K562 (cell line): ENCODE data around the gene VPS33B. TPM values are rescaled to one million over a fixed set of nuclear protein-coding genes. Genes with fewer than 3 reads are reported as not detected.

Source experiments
- CBFB ChIP-seq: sonication (generic); formaldehyde crosslinking; IDR thresholded peaks from 2 replicates; pipeline ENCODE4 v1.4.0; 2020; ENCODE audit warnings: mild to moderate bottlenecking, missing genetic modification reagents
- CREBBP ChIP-seq: IDR thresholded peaks from one replicate; pipeline ENCODE4 v1.6.1; 2012; ENCODE audit warnings: low read depth, mild to moderate bottlenecking, control low read depth, inconsistent platforms, low read length
- E2F3 ChIP-seq: fragments of 250-450 bp; sonication (Bioruptor Pico); IDR thresholded peaks from 2 replicates; pipeline ENCODE4 v1.4.0; 2020; ENCODE audit warnings: mild to moderate bottlenecking
- FOXA3 ChIP-seq, 2 experiments: fragments of 450-650 bp in 1 of 2; sonication (generic) in 1 of 2; formaldehyde crosslinking; IDR thresholded peaks in 1 of 2; conservative IDR thresholded peaks in 1 of 2; 2 replicates each; pipeline versions ENCODE4 v1.4.0 to v1.8.0; 2020 to 2022; ENCODE audit warnings: mild to moderate bottlenecking in 2 of 2, missing genetic modification reagents in 1 of 2
- HMG20A ChIP-seq: fragments of 450-650 bp; formaldehyde crosslinking; conservative IDR thresholded peaks from 2 replicates; pipeline ENCODE4 v1.4.0; 2020; ENCODE audit warnings: mild to moderate bottlenecking, mixed read lengths
- NFIX ChIP-seq: fragments of 250-450 bp; sonication (Bioruptor Pico); IDR thresholded peaks from 2 replicates; pipeline ENCODE4 v1.4.0; 2020; ENCODE audit warnings: low read depth, mild to moderate bottlenecking, moderate library complexity
- POLR2B ChIP-seq: fragments of 450-650 bp; IDR thresholded peaks from 2 replicates; pipeline ENCODE4 v1.6.1; 2018; ENCODE audit warnings: low read depth; ENCODE audit not compliant: partially characterized antibody
- SAFB2 ChIP-seq: fragments of 200-400 bp; formaldehyde crosslinking; IDR thresholded peaks from 2 replicates; pipeline ENCODE4 v1.6.1; 2018; ENCODE audit warnings: borderline replicate concordance, low read length, low read depth, moderate library complexity; ENCODE audit not compliant: severe bottlenecking
- SIN3A ChIP-seq, 2 experiments: fragments of 150-350 bp in 1 of 2; IDR thresholded peaks; 2 replicates each; pipeline ENCODE4 v1.6.1; 2011 to 2016; ENCODE audit warnings: borderline replicate concordance in 2 of 2, low read depth in 2 of 2, low read length in 2 of 2, mild to moderate bottlenecking in 2 of 2, moderate library complexity in 2 of 2; ENCODE audit not compliant: control insufficient read depth in 1 of 2
- SIRT6 ChIP-seq: IDR thresholded peaks from one replicate; pipeline ENCODE4 v1.6.1; 2012; ENCODE audit warnings: low read depth, mild to moderate bottlenecking, control low read depth, inconsistent platforms, low read length, moderate library complexity
- SMAD1 ChIP-seq: fragments of 150-350 bp; IDR thresholded peaks from 2 replicates; pipeline ENCODE4 v1.6.1; 2014; ENCODE audit warnings: low read length, low read depth; ENCODE audit not compliant: partially characterized antibody
- TGIF2 ChIP-seq: sonication (generic); formaldehyde crosslinking; IDR thresholded peaks from 2 replicates; pipeline ENCODE4 v1.8.1; 2022; ENCODE audit warnings: mild to moderate bottlenecking, missing genetic modification reagents, moderate library complexity
- TRIM24 ChIP-seq, 2 experiments: fragments of 450-650 bp; IDR thresholded peaks; 2 replicates each; pipeline ENCODE4 v1.6.1; 2016
- TSHZ1 ChIP-seq: fragments of 250-450 bp; sonication (Bioruptor Pico); IDR thresholded peaks from 2 replicates; pipeline ENCODE4 v1.4.0; 2020; ENCODE audit warnings: mild to moderate bottlenecking, moderate library complexity
- ZC3H8 ChIP-seq: fragments of 450-650 bp; IDR thresholded peaks from 2 replicates; pipeline ENCODE4 v1.6.1; 2017
- ZNF445 ChIP-seq: fragments of 250-450 bp; sonication (Bioruptor Pico); IDR thresholded peaks from 2 replicates; pipeline ENCODE4 v1.4.0; 2020; ENCODE audit warnings: low read depth, mild to moderate bottlenecking, moderate library complexity
- polyA plus RNA-seq, 8 experiments: library from polyadenylated mRNA; depleted of rRNA in 4 of 8; stranded (reverse) in 5 of 8; unstranded in 3 of 8; fragments of >200 nt; fragmentation: Nextera tagmentation in 2 of 8; fragmentation: Illumina TruSeq in 1 of 8; extraction: Ambion mirVana in 2 of 8; extraction: Trizol in 1 of 8; gene quantifications; 2 replicates each; pipeline versions ENCODE4 v1.2.1 to v1.2.3, GENCODE V29; 2011 to 2014; ENCODE audit warnings: inconsistent platforms in 1 of 8, missing spikeins in 1 of 8
- total RNA-seq, 7 experiments: library from RNA; depleted of rRNA in 6 of 7; stranded (reverse); fragments of >200 nt in 6 of 7; fragmentation: Illumina TruSeq in 2 of 7; extraction: Trizol in 2 of 7; gene quantifications; 2 replicates each; pipeline versions ENCODE4 v1.2.1 to v1.2.3, GENCODE V29; 2011 to 2021; ENCODE audit warnings: low replicate concordance in 1 of 7
- TF ChIP-seq, protein P1 (sequence below): sonication (generic); formaldehyde crosslinking; IDR thresholded peaks from 2 replicates; pipeline ENCODE4 v1.8.1; 2023; ENCODE audit warnings: mild to moderate bottlenecking, missing genetic modification reagents, moderate library complexity
- TF ChIP-seq, protein P2 (sequence below): fragments of 250-450 bp; sonication (Bioruptor Pico); IDR thresholded peaks from 2 replicates; pipeline ENCODE4 v1.4.0; 2020; ENCODE audit warnings: borderline replicate concordance
- TF ChIP-seq, protein P3 (sequence below), 2 experiments: fragments of 450-650 bp in 1 of 2; sonication (generic) in 1 of 2; formaldehyde crosslinking in 1 of 2; IDR thresholded peaks in 1 of 2; conservative IDR thresholded peaks in 1 of 2; 2 replicates each; pipeline versions ENCODE4 v1.6.1 to v1.8.1; 2016 to 2023; ENCODE audit warnings: mild to moderate bottlenecking in 2 of 2, moderate library complexity in 2 of 2, inconsistent platforms in 1 of 2, missing genetic modification reagents in 1 of 2

The VPS33B gene
- total and polyA plus RNA-seq, 9 of the 15 experiments (the other 6 are each of a cell fraction or from before 2014, with no cell fraction given): 9.4 to 25.5 (median 14.8) TPM

DNA sequence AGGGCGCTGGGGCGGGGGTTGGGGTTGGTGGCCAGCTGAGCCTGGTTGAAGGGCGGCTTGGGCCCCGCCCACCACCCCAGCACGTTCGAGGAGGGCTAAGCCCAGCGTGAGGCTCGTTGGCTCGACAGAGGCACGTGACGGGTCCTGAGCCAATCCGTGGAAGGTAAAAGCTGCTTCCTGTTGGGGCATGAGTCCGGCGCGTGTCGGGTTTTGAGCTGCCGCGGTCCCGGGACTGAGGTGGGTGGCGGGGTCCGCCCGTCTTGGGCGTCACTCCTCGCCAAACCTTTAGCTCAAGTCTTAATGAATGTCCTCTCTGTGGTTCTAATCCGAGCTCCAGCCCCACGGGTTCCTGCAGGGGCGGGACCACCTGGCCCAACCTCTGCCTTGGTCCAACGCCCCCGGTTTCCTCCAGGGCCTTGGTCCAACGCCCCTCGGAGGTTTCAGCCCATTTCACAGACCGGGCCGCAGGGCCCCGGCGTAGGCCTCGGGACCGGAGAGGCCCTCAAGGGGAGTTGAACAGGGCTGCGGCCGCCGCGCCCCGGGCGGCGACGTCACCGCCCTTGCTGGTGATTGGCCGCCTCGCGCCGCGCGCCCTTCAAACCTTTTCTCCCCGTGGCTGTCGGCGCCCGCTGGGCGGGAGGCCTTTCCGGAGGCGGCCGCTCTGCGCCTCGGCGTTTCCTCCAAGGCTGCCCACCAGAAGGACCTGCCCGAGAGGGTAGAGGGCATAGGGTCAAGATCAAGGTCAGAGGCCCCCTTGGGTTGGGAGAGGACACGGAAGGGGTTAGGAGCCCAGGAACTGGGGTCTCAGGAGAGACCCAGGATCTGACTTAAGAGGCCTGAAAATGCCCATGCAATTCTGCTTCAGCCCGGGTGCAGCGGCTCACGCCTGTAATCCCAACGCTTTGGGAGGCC is 67.4 kb downstream of the VPS33B start, which contains the start of gene RCCD1 (continued):
- TF ChIP-seq TSHZ1 (CRISPR knock-in tag) (0 out of 2 replicates have a peak, but pooled peaks have one; percentile 2), ZNF445 (CRISPR knock-in tag) (no peak), CBFB (CRISPR knock-in tag) (peak; percentile 90), NFIX (CRISPR knock-in tag) (no peak), E2F3 (CRISPR knock-in tag) (peak; percentile 93), ZC3H8 (no peak), SMAD1 (peak; percentile 50), TRIM24 (IDR thresholded peaks at IDR 0.05) (peak in 1 of 2 experiments; percentile 73; a peak in 3 of 4 replicates), HMG20A (CRISPR knock-in tag) (no peak), CREBBP (no peak), SIRT6 (no peak), POLR2B (peak; percentile 65), SAFB2 (no peak), FOXA3 (CRISPR knock-in tag; conservative IDR thresholded peaks at IDR 0.05 in 1 of 2, IDR thresholded peaks at IDR 0.05 in 1 of 2) (no peak), SIN3A (IDR thresholded peaks at IDR 0.05; ENCODE audit: borderline replicate concordance in 2 of 2, control insufficient read depth in 1 of 2, low read depth in 2 of 2, low read length in 2 of 2) (peak; percentile 62 to 74; a peak in 2 of 4 replicates), TGIF2 (peak; percentile 88; the same call in 1 of the 2 replicates)
- TF ChIP-seq, protein P1, sequence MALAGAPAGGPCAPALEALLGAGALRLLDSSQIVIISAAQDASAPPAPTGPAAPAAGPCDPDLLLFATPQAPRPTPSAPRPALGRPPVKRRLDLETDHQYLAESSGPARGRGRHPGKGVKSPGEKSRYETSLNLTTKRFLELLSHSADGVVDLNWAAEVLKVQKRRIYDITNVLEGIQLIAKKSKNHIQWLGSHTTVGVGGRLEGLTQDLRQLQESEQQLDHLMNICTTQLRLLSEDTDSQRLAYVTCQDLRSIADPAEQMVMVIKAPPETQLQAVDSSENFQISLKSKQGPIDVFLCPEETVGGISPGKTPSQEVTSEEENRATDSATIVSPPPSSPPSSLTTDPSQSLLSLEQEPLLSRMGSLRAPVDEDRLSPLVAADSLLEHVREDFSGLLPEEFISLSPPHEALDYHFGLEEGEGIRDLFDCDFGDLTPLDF (CRISPR knock-in tag): peak; percentile 96
- TF ChIP-seq, protein P2, sequence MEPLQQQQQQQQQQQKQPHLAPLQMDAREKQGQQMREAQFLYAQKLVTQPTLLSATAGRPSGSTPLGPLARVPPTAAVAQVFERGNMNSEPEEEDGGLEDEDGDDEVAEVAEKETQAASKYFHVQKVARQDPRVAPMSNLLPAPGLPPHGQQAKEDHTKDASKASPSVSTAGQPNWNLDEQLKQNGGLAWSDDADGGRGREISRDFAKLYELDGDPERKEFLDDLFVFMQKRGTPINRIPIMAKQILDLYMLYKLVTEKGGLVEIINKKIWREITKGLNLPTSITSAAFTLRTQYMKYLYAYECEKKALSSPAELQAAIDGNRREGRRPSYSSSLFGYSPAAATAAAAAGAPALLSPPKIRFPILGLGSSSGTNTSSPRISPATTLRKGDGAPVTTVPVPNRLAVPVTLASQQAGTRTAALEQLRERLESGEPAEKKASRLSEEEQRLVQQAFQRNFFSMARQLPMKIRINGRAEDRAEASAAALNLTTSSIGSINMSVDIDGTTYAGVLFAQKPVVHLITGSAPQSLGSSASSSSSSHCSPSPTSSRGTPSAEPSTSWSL: no peak
- TF ChIP-seq, protein P3, sequence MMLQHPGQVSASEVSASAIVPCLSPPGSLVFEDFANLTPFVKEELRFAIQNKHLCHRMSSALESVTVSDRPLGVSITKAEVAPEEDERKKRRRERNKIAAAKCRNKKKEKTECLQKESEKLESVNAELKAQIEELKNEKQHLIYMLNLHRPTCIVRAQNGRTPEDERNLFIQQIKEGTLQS (IDR thresholded peaks at IDR 0.05): peak; percentile 35; the same call in 1 of the 2 replicates
- TF ChIP-seq, protein P3 (CRISPR knock-in tag; conservative IDR thresholded peaks at IDR 0.05): peak; percentile 87
